ENCODE data around the gene ART3.

GRCh38 chr4:76028350-76028765, 46.2 kb upstream of the ART3 start:
- TF ChIP-seq CTCF (IDR thresholded peaks at IDR 0.05; ENCODE audit: low read depth, low read length): no peak
- TF ChIP-seq EZH2phosphoT487 (IDR thresholded peaks at IDR 0.05; ENCODE audit: low read depth): no peak
